HG02571 (cell line): ENCODE data around the gene MYCBPAP.
"Not testable (repeated sequence)": the region's sequence is repeated elsewhere in the genome, so short reads cannot be mapped to it uniquely, and the experiment has no call there.

Experiments
- ATAC-seq: cut with Tn5 transposase; IDR thresholded peaks from one replicate; pipeline ENCODE4 v1.9.1; 2021; ENCODE audit warnings: mild to moderate bottlenecking, moderate library complexity; ENCODE audit not compliant: unreplicated experiment

Gene MYCBPAP

GRCh38 chr17:50470426-50470825 is 37.8 kb upstream of the MYCBPAP start:
- no peak for ATAC-seq

GRCh38 chr17:50471009-50471905 is 37.0 kb upstream of the MYCBPAP start:
- ATAC-seq: no peak

GRCh38 chr17:50472286-50472685 is 36.0 kb upstream of the MYCBPAP start:
- ATAC-seq: no peak

GRCh38 chr17:50472761-50473161 is 35.5 kb upstream of the MYCBPAP start:
- ATAC-seq: not testable (repeated sequence)

- ATAC-seq: no peak
Measured at GRCh38 chr17:50473901-50474300, 34.3 kb upstream of the MYCBPAP start.

- ATAC-seq: no peak
Measured at GRCh38 chr17:50474523-50474922, 33.7 kb upstream of the MYCBPAP start.

GRCh38 chr17:50475362-50475761 is 32.9 kb upstream of the MYCBPAP start:
- ATAC-seq: no peak

GRCh38 chr17:50475775-50476544 is 32.3 kb upstream of the MYCBPAP start:
- ATAC-seq: not testable (repeated sequence)

GRCh38 chr17:50476545-50477315 is 31.5 kb upstream of the MYCBPAP start:
- ATAC-seq: no peak

GRCh38 chr17:50477976-50478375 is 30.3 kb upstream of the MYCBPAP start:
- no peak for ATAC-seq

GRCh38 chr17:50478391-50479381 is 29.6 kb upstream of the MYCBPAP start, which contains the start of gene RSAD1:
TSS of gene RSAD1 (plus strand) at chr17:50478860. CDS start at chr17:50478885, 25 bp downstream.
- peak; percentile 81 for ATAC-seq

GRCh38 chr17:50479522-50480141 is 28.6 kb upstream of the MYCBPAP start:
- no peak for ATAC-seq

GRCh38 chr17:50480142-50480764 is 28.0 kb upstream of the MYCBPAP start:
- no peak for ATAC-seq

GRCh38 chr17:50480854-50481490 is 27.3 kb upstream of the MYCBPAP start:
- ATAC-seq: no peak

GRCh38 chr17:50481648-50482047 is 26.6 kb upstream of the MYCBPAP start:
- ATAC-seq: no peak

- no peak for ATAC-seq
Measured at GRCh38 chr17:50482110-50482509, 26.1 kb upstream of the MYCBPAP start.

GRCh38 chr17:50482516-50482915 is 25.7 kb upstream of the MYCBPAP start:
- no peak for ATAC-seq

GRCh38 chr17:50483266-50483665 is 25.0 kb upstream of the MYCBPAP start:
- ATAC-seq: no peak
